ENCODE data around the gene DUSP28. TPM values are rescaled to one million over a fixed set of nuclear protein-coding genes. Genes with fewer than 3 reads are reported as not detected.
A peak's percentile ranks its signal among the peaks of the same experiment; 100 is the strongest.

The DUSP28 gene
- total and polyA plus RNA-seq, 2 of the 13 experiments (the other 11 are each of a cell fraction or from before 2014, with no cell fraction given) = 5.2 to 8.6 TPM

- TF ChIP-seq SNAPC4 (CRISPR knock-in tag; IDR thresholded peaks at IDR 0.05) (no peak), SRY (CRISPR knock-in tag; IDR thresholded peaks at IDR 0.05) (0 out of 2 replicates have a peak, but pooled peaks have one; percentile 20), JUNB (CRISPR knock-in tag; IDR thresholded peaks at IDR 0.05; ENCODE audit: borderline replicate concordance) (no peak), PCBP2 (optimal IDR thresholded peaks at IDR 0.05; ENCODE audit: low read depth, low read length, poor library complexity, severe bottlenecking) (no peak), AKAP8 (CRISPR knock-in tag; IDR thresholded peaks at IDR 0.05) (peak; percentile 81; the same call in 1 of the 2 replicates), ZNF451 (CRISPR knock-in tag; IDR thresholded peaks at IDR 0.05) (peak; percentile 48; the same call in 1 of the 2 replicates), ZNF713 (CRISPR knock-in tag; IDR thresholded peaks at IDR 0.05) (no peak), ZNF225 (CRISPR knock-in tag; IDR thresholded peaks at IDR 0.05) (no peak), ZNF256 (CRISPR knock-in tag; conservative IDR thresholded peaks at IDR 0.05) (no peak), IRF2 (CRISPR knock-in tag; IDR thresholded peaks at IDR 0.05) (peak; percentile 56; the same call in 1 of the 2 replicates), ZZZ3 (CRISPR knock-in tag; IDR thresholded peaks at IDR 0.05; ENCODE audit: borderline replicate concordance) (0 out of 2 replicates have a peak, but pooled peaks have one; percentile 25), ZBTB33 (CRISPR knock-in tag; IDR thresholded peaks at IDR 0.05) (peak; percentile 24; the same call in 1 of the 2 replicates), ZSCAN29 (CRISPR knock-in tag; conservative IDR thresholded peaks at IDR 0.05) (0 out of 2 replicates have a peak, but pooled peaks have one; percentile 11), PHB2 (IDR thresholded peaks at IDR 0.05; ENCODE audit: partially characterized antibody) (no peak), ZMYM2 (CRISPR knock-in tag; IDR thresholded peaks at IDR 0.05) (no peak), MAFG (CRISPR knock-in tag; IDR thresholded peaks at IDR 0.05) (no peak), PRPF4 (IDR thresholded peaks at IDR 0.05; ENCODE audit: low read depth, low read length, poor library complexity, severe bottlenecking) (peak; percentile 24), ZNF781 (CRISPR knock-in tag; IDR thresholded peaks at IDR 0.05; ENCODE audit: borderline replicate concordance, not compliant biosample characterization) (peak; percentile 85)
- TF ChIP-seq, protein P1, sequence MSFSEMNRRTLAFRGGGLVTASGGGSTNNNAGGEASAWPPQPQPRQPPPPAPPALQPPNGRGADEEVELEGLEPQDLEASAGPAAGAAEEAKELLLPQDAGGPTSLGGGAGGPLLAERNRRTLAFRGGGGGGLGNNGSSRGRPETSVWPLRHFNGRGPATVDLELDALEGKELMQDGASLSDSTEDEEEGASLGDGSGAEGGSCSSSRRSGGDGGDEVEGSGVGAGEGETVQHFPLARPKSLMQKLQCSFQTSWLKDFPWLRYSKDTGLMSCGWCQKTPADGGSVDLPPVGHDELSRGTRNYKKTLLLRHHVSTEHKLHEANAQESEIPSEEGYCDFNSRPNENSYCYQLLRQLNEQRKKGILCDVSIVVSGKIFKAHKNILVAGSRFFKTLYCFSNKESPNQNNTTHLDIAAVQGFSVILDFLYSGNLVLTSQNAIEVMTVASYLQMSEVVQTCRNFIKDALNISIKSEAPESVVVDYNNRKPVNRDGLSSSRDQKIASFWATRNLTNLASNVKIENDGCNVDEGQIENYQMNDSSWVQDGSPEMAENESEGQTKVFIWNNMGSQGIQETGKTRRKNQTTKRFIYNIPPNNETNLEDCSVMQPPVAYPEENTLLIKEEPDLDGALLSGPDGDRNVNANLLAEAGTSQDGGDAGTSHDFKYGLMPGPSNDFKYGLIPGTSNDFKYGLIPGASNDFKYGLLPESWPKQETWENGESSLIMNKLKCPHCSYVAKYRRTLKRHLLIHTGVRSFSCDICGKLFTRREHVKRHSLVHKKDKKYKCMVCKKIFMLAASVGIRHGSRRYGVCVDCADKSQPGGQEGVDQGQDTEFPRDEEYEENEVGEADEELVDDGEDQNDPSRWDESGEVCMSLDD (CRISPR knock-in tag; IDR thresholded peaks at IDR 0.05; ENCODE audit: borderline replicate concordance) = peak; percentile 1; the same call in 1 of the 2 replicates
Observed at GRCh38 chr2:240565333-240566202, 5.4 kb downstream of the DUSP28 start (continued).
